Colon (tissue), 2 donors: ENCODE measurements around the gene BID.

Source experiments
- FAIRE-seq: peaks from 2 replicates; lab custom pipeline; 2012; peaks lifted over from hg19 to GRCh38; lab: Jason Lieb, UNC
- donor health status: control.
- donor health status: control.

The BID gene

DNA sequence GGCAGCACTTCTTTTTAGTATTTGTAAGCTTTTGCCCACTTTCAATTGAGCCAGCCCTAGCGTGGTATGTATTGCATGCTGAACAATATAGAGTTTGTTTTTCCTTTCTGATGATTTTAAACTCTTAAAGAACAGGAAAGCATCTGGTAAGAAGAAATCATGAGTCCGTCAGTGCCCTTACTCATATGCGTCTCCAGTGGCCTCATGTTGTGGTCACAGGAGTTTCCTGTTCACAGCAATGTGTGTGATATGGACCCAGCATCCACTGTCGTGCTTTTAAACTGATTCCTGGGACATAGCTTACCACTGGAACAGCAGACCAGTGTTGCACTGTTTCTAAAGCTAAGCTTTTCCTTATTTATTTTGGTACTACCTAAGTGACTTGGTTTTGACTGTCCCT, 40.1 kb downstream of the BID start:
- no peak for FAIRE-seq

DNA sequence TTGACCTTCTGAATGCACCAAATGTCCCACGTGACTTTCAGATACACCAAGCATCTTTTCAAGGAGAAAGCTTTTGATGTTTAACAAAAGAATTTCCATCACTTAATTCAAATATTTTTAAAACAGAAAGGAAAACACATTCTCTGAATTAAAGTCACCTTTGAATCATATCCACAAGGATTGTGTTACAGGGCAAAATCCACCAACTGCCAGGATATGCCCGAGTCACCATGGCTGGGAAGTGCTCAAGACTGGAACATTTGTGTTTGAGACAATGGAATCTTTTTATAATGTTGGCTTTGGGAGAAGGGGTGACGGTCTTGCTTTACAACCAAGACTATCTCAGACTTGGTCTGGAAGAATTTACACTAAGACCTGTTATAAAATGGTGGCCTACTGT, 40.8 kb downstream of the BID start:
- FAIRE-seq = no peak

DNA sequence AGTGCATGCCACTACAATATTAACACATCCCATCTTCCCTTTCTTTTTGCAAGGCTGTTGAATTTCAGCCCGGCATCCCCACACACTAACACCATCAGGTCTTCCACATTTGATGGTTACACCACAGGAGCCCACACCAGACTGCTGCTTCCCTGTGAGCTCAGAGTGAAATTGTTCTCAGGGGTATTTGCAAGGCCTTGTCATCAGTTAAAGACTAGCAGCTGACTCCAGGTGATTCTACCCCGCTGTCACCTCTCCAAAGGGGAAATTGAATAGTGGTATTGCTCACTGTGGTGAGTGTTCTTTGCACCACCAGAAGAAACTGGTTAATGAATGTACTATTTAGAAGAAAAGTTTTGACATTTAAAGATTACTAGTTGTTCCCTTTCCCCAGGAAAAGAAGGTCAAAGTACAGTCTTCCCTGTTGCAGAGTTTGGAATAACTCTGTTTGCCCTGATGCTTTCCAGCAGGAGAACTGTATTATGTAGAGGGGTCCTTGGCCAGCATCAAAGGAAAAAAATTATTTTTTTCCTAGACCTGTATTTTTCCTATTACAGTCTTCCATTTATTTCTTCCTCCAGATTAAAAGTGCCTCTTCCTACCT, 41.9 kb downstream of the BID start:
- FAIRE-seq = no peak

DNA sequence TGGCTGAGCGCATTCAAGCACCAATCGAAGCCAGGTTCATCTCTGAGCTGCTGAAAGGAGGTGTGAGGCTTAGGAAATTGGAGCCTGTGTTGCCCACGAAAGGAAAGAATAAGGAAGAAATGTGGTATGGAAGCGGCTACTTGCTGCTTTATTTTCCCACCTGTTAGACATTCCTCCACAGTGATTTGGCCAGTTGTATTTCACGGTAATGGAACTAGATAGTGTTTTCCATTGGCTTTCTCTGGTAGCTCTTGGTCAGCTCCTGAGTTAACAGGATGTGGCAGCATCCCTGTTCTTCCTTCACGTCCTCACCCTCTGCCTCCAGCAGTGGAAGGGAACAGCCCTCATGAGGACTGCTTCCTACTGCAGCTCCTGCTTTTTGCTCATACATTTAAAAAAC, 44.7 kb downstream of the BID start:
- no peak for FAIRE-seq

DNA sequence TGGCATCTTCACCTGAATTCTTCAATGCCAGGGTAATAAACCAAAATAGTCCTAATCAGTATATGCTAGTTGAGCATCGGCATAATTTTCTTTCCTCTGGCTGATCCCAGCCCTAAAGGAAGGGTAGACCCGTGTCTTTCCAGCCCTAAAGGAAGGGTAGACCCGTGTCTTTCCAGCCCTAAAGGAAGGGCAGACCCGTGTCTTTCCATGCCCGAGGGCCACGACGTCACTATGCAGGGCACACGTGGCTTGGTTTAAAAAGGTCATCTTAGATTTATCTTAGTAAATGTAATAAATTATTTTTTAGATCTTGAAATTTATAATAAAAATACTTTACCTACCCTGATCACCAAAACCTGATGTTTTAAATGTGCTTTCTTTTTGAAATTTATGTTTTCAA, 45.5 kb downstream of the BID start:
- FAIRE-seq = no peak

GRCh38 chr22:17726928-17727897, 47.1 kb downstream of the BID start:
- no peak for FAIRE-seq

GRCh38 chr22:17726006-17726927, 48.0 kb downstream of the BID start:
- no peak for FAIRE-seq

GRCh38 chr22:17725500-17725796, 48.8 kb downstream of the BID start:
- FAIRE-seq = no peak

GRCh38 chr22:17724678-17725499, 49.4 kb downstream of the BID start:
- FAIRE-seq = no peak

DNA sequence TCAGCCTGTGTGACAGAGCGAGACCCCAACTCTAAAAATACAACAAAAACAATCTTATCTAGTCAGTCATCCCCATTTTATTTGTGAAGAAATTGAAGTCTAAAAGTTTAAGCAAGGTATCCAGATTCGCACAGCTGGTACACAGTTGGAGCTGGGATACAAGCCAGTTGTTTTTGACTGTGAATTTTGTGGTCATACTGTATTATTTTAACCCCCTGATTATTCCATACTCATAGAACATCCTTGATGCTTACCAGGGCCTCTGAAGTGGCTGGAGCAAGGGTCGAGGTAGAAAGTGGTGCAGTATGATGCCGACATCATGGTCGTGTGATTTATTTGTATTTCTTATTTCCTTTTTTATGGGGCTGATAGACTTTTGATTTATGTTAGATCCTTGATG, 50.0 kb downstream of the BID start:
- FAIRE-seq = no peak

- FAIRE-seq = no peak
Measured at GRCh38 chr22:17719911-17720310, 54.4 kb downstream of the BID start.

DNA sequence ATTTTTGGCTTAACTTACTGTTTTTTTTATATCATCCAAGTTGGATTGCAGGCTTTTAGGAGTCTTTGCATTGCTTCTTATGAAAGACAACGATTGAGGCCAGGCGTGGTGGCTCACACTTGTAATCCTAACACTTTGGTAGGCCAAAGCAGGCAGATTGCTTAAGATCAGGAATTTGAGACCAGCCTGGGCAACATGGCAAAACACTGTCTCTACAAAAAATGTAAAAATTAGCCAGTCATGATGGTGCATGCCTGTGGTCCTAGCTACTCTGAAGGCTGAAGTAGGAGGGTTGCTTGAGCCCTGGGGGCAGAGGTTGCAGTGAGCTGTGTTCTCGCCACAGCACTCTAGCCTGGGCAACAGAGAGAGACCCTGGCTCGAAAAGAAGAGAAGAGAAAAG, 56.6 kb downstream of the BID start:
- no peak for FAIRE-seq

DNA sequence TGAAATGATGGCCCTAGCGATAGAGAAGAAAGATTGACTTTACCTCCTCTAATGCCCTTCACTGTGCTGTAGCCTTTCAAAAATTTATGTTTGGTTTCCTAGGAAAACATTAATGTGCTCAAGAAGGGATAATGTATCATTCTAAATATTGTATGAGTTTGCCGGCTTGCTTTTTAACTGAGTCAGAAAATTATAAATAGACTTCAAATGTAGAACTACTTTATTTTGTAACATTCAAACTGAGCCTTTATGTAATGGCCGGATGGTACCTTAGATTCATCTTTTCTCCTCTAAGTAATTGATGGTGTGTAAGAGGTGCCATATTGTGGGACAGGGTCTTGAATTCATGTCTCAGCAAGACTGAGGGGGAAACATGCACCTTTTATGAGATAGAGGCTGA, 57.7 kb downstream of the BID start:
- FAIRE-seq = no peak

- no peak for FAIRE-seq
Measured at GRCh38 chr22:17712441-17712840, 61.8 kb downstream of the BID start.

DNA sequence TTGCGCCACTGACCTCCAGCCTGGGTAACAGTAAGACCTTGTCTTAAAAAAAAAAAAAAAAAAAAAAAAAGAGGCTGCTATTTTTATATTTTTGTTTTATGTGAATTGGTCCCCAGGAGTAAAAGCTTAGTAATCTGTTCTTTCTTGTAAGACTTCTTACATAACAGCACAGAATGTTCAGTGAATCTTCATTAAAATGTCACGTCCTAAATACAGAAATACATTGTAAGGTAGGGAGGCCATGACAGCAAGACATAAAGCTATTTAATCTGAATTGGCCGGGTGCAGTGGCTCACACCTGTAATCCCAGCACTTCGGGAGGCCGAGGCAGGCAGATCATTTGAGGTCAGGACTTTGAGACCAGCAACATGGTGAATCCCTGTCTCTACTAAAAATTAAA, 64.2 kb downstream of the BID start:
- no peak for FAIRE-seq

DNA sequence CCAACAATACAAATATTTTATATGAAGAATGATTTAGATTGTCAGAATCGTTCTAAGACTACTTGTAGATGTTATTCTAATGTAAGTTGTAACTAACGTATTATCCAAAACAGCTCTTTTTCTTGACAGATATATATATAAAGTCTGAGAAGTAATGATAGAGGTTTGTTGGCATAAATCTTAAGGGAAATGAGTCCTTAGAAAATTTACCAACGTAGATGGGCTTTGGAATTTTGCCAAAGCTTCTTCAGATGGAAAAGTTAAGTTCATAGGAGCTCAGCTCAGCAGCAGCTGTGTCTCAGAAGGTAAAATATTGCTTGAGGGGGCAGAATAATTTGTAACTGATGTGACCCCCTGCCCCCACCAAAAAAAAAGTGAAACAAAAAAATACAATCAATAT, 66.7 kb downstream of the BID start:
- FAIRE-seq = no peak

GRCh38 chr22:17706947-17707346, 67.3 kb downstream of the BID start:
- no peak for FAIRE-seq

DNA sequence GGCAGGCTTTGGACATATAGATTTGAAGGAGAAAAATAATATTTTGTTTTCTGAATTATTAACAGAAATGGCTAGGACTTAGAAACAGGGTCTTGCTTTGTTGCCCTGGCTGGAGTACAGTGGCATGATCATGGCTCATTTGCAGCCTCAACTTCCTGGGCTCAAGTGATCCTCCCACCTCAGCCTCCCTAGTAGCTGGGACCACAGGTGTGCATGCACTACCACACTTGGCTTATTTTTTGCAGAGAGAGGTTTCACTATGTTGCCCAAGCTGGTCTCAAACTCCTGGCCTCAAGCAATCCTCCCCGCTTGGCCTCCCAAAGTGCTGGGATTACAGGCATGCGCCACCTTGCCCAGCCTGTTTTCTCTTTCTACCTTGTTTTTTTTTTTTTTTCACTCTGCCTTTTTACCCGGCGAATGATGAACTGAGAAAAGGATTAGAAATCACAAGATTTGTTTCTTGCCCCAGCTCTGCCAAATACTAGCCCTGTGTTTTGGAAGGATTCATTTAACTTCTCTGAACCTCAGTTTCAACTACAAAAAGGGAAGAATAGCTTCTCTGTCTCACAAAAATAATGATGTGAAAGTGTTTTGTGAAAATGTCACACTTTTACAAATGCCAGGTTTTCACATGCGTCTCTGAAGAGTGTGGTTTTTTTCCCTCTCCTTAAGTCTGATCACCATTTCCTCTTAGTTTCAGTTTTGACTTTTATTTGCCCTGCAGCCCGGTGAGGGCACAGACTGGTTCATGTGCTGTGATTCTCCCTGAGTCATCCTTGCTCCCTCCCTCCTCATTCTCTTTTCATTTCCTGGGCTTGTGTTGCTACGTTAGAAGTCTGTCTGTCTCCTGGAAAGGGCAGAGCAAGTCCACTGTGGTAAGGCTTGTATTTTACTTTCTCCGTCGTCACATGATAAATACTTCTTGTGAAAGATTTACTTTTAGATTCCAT, 68.0 kb downstream of the BID start:
- FAIRE-seq = peak; percentile 36

DNA sequence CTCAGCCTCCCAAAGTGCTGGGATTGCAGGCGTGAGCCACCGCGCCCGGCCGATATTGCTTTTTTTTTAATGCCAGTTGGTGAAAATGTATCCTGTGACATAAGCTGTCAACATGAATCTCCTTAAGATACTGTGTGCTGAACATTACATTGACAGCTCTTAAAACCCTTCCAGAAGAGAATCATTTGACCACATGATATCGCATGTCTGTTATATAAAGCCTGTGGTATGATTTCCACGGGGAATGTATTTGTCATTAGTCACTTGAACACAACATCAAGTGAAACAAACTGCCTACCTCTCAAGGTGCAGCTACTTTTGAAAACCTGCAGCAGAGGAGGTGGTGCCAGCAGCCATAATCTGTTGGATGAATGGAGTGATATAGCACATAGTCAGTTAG, 68.7 kb downstream of the BID start:
- FAIRE-seq = no peak

GRCh38 chr22:17703811-17704210, 70.5 kb downstream of the BID start:
- no peak for FAIRE-seq

DNA sequence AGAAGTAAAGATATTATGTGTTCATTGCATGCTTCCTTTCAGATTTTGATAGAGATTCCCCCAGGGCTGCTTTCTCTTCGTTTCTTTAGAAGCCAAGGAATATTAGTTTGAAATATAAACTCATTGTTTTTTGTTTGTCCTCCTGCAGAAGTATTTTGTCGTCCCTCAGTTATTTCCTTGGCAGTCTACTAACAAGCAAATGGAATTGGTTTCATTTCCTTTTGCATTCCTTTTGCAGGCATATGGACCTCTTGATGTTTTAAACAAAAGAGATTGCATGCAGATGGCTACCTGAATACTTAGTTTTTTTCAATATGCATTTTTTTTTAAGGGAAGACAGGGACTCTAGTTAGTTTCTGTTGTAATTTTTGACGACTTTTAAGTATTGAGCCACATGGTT, 73.5 kb downstream of the BID start:
- FAIRE-seq = no peak
